Ammon's horn (tissue), 1 donor: ENCODE results near the gene ADCY2.

Source experiments
- DNase-seq: peaks from one replicate; pipeline ENCODE4 v3.0.0-alpha.2; 2016; ENCODE audit warnings: low spot score

The ADCY2 gene

GRCh38 chr5:7592910-7593309, 197.0 kb downstream of the ADCY2 start:
- DNase-seq = no peak

GRCh38 chr5:7597059-7597642, 201.2 kb downstream of the ADCY2 start:
- DNase-seq = peak; percentile 23

- DNase-seq = no peak
Observed at GRCh38 chr5:7606840-7607465, 211.0 kb downstream of the ADCY2 start.

- DNase-seq = no peak
Observed at GRCh38 chr5:7608772-7609171, 212.8 kb downstream of the ADCY2 start.

- no peak for DNase-seq
Observed at GRCh38 chr5:7609726-7610125, 213.8 kb downstream of the ADCY2 start.

- peak; percentile 11 for DNase-seq
Observed at GRCh38 chr5:7610531-7611177, 214.7 kb downstream of the ADCY2 start.

GRCh38 chr5:7611518-7611917, 215.6 kb downstream of the ADCY2 start:
- DNase-seq = no peak

GRCh38 chr5:7615566-7616061, 219.7 kb downstream of the ADCY2 start:
- DNase-seq = no peak

GRCh38 chr5:7616897-7617296, 221.0 kb downstream of the ADCY2 start:
- no peak for DNase-seq

- no peak for DNase-seq
Observed at GRCh38 chr5:7622498-7622897, 226.6 kb downstream of the ADCY2 start.

- DNase-seq = no peak
Observed at GRCh38 chr5:7625740-7626139, 229.8 kb downstream of the ADCY2 start.

- DNase-seq = no peak
Observed at GRCh38 chr5:7628248-7628647, 232.3 kb downstream of the ADCY2 start.

- DNase-seq = no peak
Observed at GRCh38 chr5:7628820-7629219, 232.9 kb downstream of the ADCY2 start.

GRCh38 chr5:7629561-7629960, 233.6 kb downstream of the ADCY2 start:
- no peak for DNase-seq

GRCh38 chr5:7634837-7635236, 238.9 kb downstream of the ADCY2 start:
- no peak for DNase-seq

GRCh38 chr5:7638456-7638855, 242.5 kb downstream of the ADCY2 start:
- DNase-seq = no peak

GRCh38 chr5:7642029-7642428, 246.1 kb downstream of the ADCY2 start:
- DNase-seq = no peak

GRCh38 chr5:7644723-7645122, 248.8 kb downstream of the ADCY2 start:
- no peak for DNase-seq

GRCh38 chr5:7650755-7651154, 254.8 kb downstream of the ADCY2 start:
- DNase-seq = peak; percentile 62

GRCh38 chr5:7653046-7653445, 257.1 kb downstream of the ADCY2 start:
- DNase-seq = no peak

- DNase-seq = no peak
Observed at GRCh38 chr5:7657153-7657552, 261.2 kb downstream of the ADCY2 start.

- DNase-seq = no peak
Observed at GRCh38 chr5:7659420-7659819, 263.5 kb downstream of the ADCY2 start.

- no peak for DNase-seq
Observed at GRCh38 chr5:7662289-7662688, 266.4 kb downstream of the ADCY2 start.
